DND-41 (cell line): ENCODE data around the gene SKIL.

Experiments used
- CTCF ChIP-seq: IDR thresholded peaks from 2 replicates; pipeline ENCODE4 v1.5.1; 2012; ENCODE audit warnings: borderline replicate concordance, low read length, moderate library complexity, mild to moderate bottlenecking; ENCODE audit not compliant: poor library complexity, severe bottlenecking; ENCODE audit errors: extremely low read depth
- EZH2 ChIP-seq: IDR thresholded peaks from 3 replicates; pipeline ENCODE4 v1.6.1; 2012; ENCODE audit warnings: borderline replicate concordance, low read depth, mild to moderate bottlenecking, moderate library complexity, low read length, inconsistent platforms; ENCODE audit not compliant: severe bottlenecking

DNA sequence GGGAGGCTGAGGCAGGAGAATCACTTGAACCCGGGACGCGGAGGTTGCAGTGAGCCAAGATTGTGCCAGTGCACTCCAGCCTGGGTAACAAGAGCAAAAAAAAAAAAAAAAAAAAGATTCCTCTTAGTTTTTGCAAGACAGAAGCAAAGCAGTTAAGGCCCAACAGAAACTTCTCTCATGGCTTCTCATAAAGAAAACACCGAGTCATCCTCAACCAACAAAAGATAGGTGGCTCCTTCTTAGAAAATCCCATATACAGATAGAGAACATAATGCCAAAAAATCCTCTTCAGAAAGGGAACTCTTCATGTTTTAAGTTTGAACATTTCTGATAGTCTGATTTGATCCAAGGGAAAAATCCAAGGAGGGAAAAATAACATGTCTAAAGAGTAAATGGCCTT, 12.5 kb upstream of the SKIL start:
- no peak for TF ChIP-seq CTCF
- no peak for TF ChIP-seq EZH2
